Activated B cell treated with CpG ODN at 0.5 μM for 24 hours (primary cell): ENCODE measurements around the gene ESRP2. TPM values are rescaled to one million over a fixed set of nuclear protein-coding genes. Genes with fewer than 3 reads are reported as not detected.

ENCODE experiments used
- ATAC-seq: fragments of 200-7000 bp; cut with Tn5 transposase; one replicate; pipeline ENCODE4 v1.10.0; 2021; ENCODE audit warnings: low read depth, mild to moderate bottlenecking, moderate library complexity
- CTCF ChIA-PET: fragments of 350-600 bp; sonication (Branson Sonifier 250); formaldehyde crosslinking; loops from one replicate; lab custom pipeline; 2021; ENCODE audit warnings: antibody characterized with exemption; lab: Charles Lee
- POLR2A ChIA-PET: fragments of 350-600 bp; sonication (Branson Sonifier 250); formaldehyde crosslinking; loops from one replicate; lab custom pipeline; 2021; ENCODE audit warnings: antibody characterized with exemption; lab: Charles Lee
- DNase-seq: peaks from one replicate; pipeline ENCODE4 v3.0.0; 2022
- H3K27ac Mint-ChIP-seq: one replicate; pipeline ENCODE4 v1.8.0; 2020; ENCODE audit warnings: mixed read lengths
- H3K27me3 Mint-ChIP-seq: one replicate; pipeline ENCODE4 v1.8.0; 2021; ENCODE audit warnings: mixed read lengths
- H3K36me3 Mint-ChIP-seq: one replicate; pipeline ENCODE4 v1.8.0; 2021; ENCODE audit warnings: low read depth, mixed read lengths
- H3K4me1 Mint-ChIP-seq: one replicate; pipeline ENCODE4 v1.8.0; 2021; ENCODE audit warnings: mixed read lengths
- H3K4me3 Mint-ChIP-seq: one replicate; pipeline ENCODE4 v1.8.0; 2020; ENCODE audit warnings: mild to moderate bottlenecking, mixed read lengths
- H3K9me3 Mint-ChIP-seq: one replicate; pipeline ENCODE4 v1.8.0; 2020; ENCODE audit warnings: mixed read lengths
- intact Hi-C: fragments of 100-400 bp; cut with micrococcal nuclease; formaldehyde crosslinking; loops from one replicate; pipeline ENCODE4 v1.15.1; 2024
- total RNA-seq: library from RNA; stranded (reverse); gene quantifications from 2 replicates; pipeline ENCODE4 v1.2.3, GENCODE V29; 2022
- TF ChIP-seq, protein P1 (sequence below): fragments of 200-600 bp; IDR thresholded peaks from one replicate; pipeline ENCODE4 v1.8.0; 2022; ENCODE audit warnings: antibody characterized with exemption, mild to moderate bottlenecking

Gene ESRP2
- total RNA-seq, 1 donor from 2014 or later: 0.40 TPM

DNA sequence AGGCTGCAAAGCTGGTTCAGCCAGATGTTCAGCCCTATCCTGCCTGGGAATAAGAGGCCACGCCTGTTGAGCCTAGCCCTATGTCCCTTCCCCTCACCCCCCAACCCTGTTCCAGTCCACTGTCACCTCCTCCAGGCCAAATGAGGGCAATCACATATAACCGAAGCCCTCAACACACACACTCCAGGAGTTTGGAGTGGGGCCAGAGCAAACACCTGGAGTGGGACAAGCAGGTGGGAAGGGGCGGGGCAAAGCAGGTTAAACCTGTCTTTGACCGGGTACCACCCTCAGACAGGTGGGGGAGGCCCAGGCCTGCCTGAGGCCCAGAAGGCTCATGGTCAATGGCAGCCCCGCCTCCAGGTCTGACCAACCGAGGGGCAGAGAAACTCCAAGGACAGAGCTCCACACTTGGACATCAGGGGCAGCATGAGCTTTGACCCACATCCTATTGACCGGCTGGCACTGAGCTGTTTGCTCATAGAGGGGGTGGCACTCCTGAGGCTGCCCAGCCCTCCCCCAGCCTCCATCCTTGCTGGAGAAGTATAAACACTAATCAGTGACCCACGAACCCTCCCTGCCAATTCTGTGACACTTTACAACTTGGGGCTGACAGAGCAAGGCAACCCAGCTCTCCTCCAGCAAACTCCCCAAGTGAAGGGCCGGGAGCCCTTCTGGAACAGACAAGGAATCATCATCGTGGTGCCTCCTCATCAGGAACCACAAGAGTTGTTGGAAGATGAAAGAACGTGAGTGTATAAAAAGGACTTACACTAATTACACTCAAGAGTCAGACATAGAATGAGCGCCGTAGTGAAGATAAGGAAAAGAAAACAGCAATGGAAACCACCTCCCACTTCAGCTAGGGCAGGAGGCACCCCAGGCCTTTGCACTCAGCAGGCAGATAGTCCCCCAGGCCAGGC lies 1.5 kb downstream of the ESRP2 start:
- no peaks in the 10 kb centered on the region for H3K9me3 Mint-ChIP-seq
- TF ChIP-seq, protein P1, sequence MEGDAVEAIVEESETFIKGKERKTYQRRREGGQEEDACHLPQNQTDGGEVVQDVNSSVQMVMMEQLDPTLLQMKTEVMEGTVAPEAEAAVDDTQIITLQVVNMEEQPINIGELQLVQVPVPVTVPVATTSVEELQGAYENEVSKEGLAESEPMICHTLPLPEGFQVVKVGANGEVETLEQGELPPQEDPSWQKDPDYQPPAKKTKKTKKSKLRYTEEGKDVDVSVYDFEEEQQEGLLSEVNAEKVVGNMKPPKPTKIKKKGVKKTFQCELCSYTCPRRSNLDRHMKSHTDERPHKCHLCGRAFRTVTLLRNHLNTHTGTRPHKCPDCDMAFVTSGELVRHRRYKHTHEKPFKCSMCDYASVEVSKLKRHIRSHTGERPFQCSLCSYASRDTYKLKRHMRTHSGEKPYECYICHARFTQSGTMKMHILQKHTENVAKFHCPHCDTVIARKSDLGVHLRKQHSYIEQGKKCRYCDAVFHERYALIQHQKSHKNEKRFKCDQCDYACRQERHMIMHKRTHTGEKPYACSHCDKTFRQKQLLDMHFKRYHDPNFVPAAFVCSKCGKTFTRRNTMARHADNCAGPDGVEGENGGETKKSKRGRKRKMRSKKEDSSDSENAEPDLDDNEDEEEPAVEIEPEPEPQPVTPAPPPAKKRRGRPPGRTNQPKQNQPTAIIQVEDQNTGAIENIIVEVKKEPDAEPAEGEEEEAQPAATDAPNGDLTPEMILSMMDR: no peak
- peaks cover 11% of the 10 kb centered on the region for H3K36me3 Mint-ChIP-seq
- H3K4me1 Mint-ChIP-seq: peaks cover 29% of the 10 kb centered on the region
- peak overlapping the region; percentile 51 for H3K4me3 Mint-ChIP-seq
- H3K27me3 Mint-ChIP-seq: no peaks in the 10 kb centered on the region
- peak overlapping the region; percentile 24 for H3K27ac Mint-ChIP-seq
- ChIA-PET POLR2A (no interaction called here), CTCF (interaction anchor here (1.0 kb wide), 1 partner anchor 27 kb away, joined by 3 read pairs; no protein-coding TSS in a partner anchor)
- ATAC-seq (no peak), DNase-seq (no peak)
- intact Hi-C loops: loop anchor here (10.0 kb wide), 2 partner anchors 570 to 750 kb away; partner anchors contain the start of genes ACD, AGRP, ATP6V0D1 and C16orf86

DNA sequence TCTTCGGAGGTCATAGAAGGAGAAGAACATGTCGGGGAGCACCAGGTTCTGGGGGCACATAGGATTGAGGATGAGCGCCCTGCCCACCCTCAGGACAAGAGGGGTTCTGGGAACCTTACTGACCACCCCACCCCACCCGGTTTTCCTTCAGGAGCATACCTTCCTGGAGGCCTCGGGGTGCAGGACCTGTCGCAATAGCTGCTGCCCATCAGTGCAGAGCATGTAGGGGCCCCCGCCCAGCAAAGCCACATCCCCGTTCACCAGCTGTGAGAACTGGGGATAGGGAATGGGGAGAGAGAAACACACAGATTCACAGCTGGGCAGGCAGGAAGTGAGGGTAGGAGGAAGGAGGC lies 2.1 kb downstream of the ESRP2 start:
- peak overlapping the region; percentile 24 for H3K27ac Mint-ChIP-seq
- no peak for DNase-seq
- ATAC-seq: no peak
- no peaks in the 10 kb centered on the region for H3K27me3 Mint-ChIP-seq
- no peaks in the 10 kb centered on the region for H3K9me3 Mint-ChIP-seq
- POLR2A ChIA-PET: interaction anchor here (0.7 kb wide), 2 partner anchors 94 to 149 kb away, joined by 4 to 5 read pairs; no protein-coding TSS in a partner anchor
- H3K4me3 Mint-ChIP-seq: no peak overlapping the region
- TF ChIP-seq, protein P1: no peak
- CTCF ChIA-PET: interaction anchor here (1.0 kb wide), 1 partner anchor 28 kb away, joined by 3 read pairs; no protein-coding TSS in a partner anchor
- H3K36me3 Mint-ChIP-seq: peaks cover 15% of the 10 kb centered on the region
- intact Hi-C loops: loop anchor here (10.0 kb wide), 2 partner anchors 569 to 749 kb away; partner anchors contain the start of genes ACD, AGRP, ATP6V0D1 and C16orf86
- H3K4me1 Mint-ChIP-seq: peaks cover 31% of the 10 kb centered on the region

DNA sequence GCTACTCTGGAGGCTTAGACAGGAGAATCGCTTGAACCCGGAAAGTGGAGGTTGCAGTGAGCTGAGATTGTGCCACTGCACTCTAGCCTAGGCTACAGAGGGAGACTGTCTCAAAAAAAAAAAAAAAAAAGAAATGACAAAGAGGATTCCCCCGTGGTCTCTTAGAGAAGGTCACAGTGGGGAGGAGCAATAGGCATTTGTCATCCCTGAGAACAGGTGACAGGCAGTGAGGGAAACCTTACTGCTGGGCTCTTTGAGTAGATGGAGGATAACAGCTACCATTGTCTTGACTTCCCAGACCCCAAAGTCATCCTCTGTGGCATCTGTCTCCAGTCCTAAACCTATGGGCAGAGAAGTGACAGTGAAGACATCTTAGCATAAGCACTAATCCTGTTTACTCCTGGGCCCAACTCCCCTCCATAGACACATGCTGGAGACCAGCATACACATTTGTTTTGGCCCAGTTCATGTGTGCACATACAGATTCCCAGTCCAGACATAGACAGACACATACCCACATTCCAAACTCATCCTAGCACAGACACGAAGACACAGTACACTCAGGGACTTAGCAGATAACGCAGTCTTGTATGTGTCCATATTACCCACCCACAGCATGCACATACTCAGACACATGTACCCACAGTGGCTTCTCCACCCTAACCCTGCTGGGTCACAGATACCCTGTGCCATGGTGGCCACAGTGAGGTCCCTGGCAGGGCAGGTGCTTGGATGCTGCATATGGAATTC lies 2.7 kb downstream of the ESRP2 start:
- no peak overlapping the region for H3K27ac Mint-ChIP-seq
- POLR2A ChIA-PET: interaction anchor here (0.7 kb wide), 2 partner anchors 95 to 149 kb away, joined by 4 to 5 read pairs; no protein-coding TSS in a partner anchor
- peaks cover 29% of the 10 kb centered on the region for H3K4me1 Mint-ChIP-seq
- no peak for ATAC-seq
- TF ChIP-seq, protein P1: no peak
- intact Hi-C loops: loop anchor here (10.0 kb wide), 2 partner anchors 568 to 748 kb away; partner anchors contain the start of genes ACD, AGRP, ATP6V0D1 and C16orf86
- no peak overlapping the region for H3K4me3 Mint-ChIP-seq
- H3K36me3 Mint-ChIP-seq: peaks cover 15% of the 10 kb centered on the region
- no peak for DNase-seq
- H3K9me3 Mint-ChIP-seq: no peaks in the 10 kb centered on the region
- H3K27me3 Mint-ChIP-seq: no peaks in the 10 kb centered on the region
- CTCF ChIA-PET: interaction anchor here (1.0 kb wide), 1 partner anchor 28 kb away, joined by 3 read pairs; no protein-coding TSS in a partner anchor

DNA sequence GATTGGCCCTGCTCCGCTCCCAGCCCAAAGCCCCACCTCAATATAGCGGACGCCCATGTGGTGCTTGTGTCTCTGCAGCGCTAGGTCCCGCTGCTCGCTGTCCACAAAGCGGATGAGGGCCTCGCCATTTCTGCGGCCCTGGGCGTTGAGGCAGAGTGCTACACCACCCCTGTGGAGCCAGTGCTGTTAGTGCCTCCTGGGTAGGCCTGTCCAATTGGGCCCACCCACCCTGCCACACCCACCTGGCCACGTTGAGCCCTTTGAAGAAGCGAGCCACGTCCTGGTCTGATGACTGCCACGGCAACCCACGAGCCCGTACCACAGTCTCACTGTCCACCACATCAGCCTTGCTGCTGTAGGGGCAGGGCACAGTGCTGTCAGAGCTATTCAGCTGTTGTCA lies 3.6 kb downstream of the ESRP2 start:
- Mint-ChIP-seq H3K9me3 (no peaks in the 10 kb centered on the region), H3K27me3 (no peaks in the 10 kb centered on the region), H3K36me3 (peaks cover 17% of the 10 kb centered on the region), H3K4me1 (peaks cover 32% of the 10 kb centered on the region), H3K4me3 (no peak overlapping the region), H3K27ac (no peak overlapping the region)
- intact Hi-C loops: loop anchor here (10.0 kb wide), 2 partner anchors 568 to 748 kb away; partner anchors contain the start of genes ACD, AGRP, ATP6V0D1 and C16orf86
- TF ChIP-seq, protein P1: no peak
- ATAC-seq: no peak
- CTCF ChIA-PET: no interaction called here
- POLR2A ChIA-PET: no interaction called here
- DNase-seq: no peak
